ENCODE data around the gene TMC1.

The TMC1 gene

GRCh38 chr9:72618811-72619210, 97.4 kb downstream of the TMC1 start:
- DNase-seq, result no peak

GRCh38 chr9:72622186-72622585, 100.8 kb downstream of the TMC1 start:
- DNase-seq, result no peak

GRCh38 chr9:72623156-72623555, 101.7 kb downstream of the TMC1 start:
- DNase-seq, result no peak

GRCh38 chr9:72627147-72627546, 105.7 kb downstream of the TMC1 start:
- no peak for DNase-seq

DNA sequence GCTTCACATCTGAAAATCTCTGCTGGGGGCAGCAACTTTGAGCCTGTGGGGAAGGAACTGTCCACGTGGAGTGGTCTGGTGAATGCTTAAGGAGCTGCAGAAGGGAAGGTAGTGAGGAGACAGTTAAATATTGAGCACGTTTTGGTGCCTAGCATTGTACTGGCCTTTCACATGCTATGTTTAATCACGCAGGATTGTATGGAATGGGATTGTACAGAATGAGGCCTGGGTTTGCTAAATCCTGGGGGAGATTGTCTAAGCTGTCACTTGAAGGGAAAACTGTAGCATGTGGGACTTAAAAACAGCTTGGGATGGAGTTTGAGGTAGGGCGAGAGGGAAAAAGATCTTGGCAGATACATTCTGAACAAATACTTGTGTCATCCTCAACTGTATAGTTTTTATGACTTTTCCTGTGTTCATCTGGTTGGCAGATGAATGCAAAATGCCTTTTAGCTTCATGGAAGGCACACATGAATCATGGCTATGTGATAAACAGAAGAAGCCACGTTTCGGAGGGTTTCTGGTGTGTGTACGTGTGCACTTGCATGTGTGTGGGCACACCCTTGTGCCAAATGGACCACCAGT, 106.6 kb downstream of the TMC1 start:
- no peak for DNase-seq

DNA sequence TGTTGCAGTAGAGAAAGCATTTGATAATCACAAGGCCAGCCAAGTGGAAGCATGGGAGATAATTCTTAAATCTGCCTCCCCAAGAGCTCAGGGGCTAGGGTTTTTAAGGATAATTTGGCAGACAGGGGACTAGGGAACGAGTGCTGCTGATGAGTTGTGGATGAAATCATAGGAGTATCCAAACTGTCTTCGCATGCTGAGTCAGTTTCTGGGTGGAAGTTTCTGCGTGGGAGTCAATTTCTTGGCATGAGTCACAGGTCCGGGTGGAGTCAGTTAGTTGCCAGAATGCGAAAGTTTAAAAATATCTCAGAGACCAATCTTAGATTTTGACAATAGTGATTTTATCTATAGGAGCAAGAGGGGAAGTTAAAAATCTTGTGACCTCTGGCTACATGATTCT, 112.6 kb downstream of the TMC1 start:
- DNase-seq, result no peak

- no peak for DNase-seq
These were observed 113.8 kb downstream of the TMC1 start for GRCh38 chr9:72635197-72635596.

DNA sequence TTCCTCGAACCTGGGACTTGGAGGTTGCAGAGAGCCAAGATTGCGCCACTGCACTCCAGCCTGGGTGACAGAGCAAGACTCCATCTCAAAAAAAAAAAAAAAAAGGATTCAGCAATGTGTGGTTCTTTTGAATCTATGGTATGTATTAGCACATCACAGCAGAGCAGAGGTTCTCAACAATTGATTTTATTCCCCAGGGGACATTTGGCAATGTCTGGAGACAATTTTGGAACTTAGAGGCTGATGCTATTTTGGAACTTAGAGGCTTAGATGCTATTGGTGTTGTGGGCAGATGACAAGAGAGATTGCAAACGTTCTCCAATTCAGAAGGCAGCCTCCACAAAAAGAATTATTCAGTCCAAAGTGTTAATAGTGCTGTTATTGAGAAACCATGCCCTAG, 115.2 kb downstream of the TMC1 start:
- DNase-seq, result no peak

DNA sequence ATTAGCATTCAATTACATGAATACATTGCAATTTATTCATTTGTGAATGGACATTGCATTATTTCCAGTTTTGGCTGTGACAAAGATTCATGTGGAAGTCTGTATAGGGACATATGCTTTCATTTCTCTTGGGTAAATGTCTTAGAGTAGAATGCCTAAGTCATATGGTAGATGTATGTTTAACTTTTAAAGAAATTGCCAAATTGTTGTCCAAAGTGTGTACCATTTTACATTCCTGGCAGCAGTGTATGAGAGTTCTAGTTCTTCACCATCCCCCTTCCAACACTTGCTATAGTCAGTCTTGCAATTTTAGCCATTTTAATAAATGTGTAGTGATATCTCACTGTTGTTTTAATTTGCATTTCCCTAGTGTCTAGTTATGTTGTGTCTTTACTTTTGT, 122.2 kb downstream of the TMC1 start:
- DNase-seq, result no peak

DNA sequence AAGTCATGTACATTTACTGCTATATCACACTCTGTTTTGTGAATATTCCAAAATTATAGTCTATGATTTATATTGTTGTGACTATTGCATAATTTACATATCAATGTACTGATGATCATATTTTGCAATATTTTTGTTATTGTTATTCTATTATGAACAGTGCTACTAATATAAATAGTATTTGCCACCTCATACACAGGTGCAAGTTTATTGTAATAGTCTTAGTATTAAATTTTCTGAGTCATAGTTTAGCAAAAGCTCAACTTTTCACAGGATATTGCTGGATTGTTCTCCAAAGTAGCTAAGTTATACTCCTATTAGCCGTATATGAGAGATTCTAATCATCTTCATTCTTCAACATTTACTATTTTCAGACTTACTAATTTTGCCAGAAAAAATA, 124.7 kb downstream of the TMC1 start:
- no peak for DNase-seq

- DNase-seq, result no peak
These were observed 127.1 kb downstream of the TMC1 start for GRCh38 chr9:72648324-72649126.

DNA sequence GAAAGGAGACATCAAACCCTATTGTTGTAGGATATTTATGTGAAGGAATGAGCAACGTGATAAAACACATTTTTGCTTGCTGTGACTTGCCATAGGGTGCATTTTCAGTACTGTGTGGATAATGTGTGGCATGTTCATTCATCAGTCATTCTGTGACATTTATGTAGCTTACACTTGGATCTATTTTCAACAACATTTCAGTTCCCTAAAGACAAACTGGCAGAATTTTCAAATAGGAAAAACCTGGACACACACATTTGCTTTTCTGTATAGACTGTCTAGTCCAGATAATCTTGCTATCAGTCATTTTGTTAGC, 127.7 kb downstream of the TMC1 start:
- no peak for DNase-seq

DNA sequence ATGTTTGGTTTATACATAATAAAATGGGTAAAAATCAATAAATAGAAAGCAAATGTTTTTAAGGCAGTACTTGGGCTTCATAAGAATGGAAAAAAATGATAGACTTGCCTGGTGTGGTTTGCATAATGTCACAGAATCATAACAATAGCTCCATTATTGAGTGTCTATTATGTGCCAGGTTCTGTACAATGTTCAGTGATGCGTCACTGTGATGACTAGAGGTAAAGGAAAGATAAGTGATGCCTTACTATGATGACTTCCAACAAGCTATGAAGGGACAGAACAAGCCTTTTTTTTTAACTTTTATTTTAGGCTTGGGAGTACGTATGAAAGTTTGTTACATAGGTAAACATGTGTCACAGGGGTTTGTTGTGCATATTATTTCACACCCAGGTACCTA, 128.8 kb downstream of the TMC1 start:
- DNase-seq, result no peak

GRCh38 chr9:72656021-72656420, 134.6 kb downstream of the TMC1 start:
- no peak for DNase-seq

DNA sequence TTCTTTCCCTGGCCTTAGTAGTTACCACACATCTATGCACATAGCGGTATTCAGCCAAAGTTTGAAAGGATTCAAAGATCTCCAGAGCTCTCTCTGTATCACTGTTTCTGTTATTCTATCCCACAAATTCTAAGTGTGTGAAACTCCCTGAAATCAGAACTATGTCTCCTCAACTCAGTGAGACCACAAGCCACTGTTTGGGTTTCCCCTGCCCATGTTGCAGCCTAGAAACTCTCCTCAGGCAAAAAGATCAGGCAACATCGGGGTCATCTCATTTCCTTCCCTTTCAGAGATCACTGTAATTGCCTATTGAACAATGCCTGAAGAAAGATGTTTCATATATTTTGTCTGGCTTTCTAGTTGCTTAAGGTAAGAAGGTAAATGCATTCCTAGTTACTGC, 135.6 kb downstream of the TMC1 start:
- no peak for DNase-seq

DNA sequence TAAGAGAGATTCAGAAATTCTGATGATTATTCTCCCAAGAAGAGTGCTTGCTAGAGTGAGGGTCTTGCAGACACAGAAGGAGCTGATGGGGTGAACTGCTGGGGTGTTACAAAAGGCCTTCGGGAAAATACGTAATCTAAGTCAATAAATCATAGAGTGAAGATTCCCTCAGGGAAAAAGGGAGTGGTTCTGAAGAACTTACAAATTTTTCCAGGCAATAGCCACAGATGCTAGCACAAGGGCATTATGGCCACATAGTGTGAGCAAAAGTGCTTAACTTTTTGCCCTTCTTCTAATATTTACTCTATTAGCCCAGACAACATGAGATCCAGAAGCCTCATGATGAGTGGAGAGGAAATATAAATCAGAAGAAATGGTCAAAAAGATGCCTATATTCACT, 137.3 kb downstream of the TMC1 start:
- DNase-seq, result no peak

DNA sequence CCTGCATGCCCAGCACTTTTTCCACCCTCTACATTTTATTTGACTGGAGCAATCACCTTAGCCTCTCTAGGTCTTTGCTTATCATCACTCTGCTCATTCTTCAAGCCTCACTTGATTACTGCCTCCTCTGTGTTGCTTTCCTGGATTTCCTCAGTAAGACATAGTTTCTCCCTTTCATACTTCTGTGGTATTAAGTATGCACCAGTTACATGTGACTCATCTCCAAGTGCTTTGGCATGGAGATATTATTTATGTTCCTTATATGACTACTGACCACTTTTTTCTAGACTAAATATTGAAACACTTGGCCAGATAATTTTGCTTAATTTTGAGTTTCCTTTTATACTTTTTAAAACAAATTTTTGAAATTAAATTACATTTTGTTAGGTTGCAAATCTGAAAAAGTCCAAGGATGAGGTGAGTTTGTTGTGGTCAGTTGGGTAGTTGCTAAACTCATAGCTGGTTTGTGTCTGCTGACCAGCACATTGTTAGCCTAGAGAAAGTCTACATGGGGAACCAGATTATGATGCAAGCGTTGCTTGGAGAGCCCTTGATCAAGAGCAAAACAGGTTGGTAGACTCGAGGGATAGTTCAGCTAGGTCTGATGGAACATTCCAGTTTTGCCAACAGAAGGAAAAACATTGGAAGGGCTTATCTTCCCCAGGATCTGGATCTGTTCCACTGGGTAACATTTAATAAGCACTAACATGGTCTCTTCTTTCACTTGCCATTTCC, 140.2 kb downstream of the TMC1 start:
- DNase-seq, result no peak

DNA sequence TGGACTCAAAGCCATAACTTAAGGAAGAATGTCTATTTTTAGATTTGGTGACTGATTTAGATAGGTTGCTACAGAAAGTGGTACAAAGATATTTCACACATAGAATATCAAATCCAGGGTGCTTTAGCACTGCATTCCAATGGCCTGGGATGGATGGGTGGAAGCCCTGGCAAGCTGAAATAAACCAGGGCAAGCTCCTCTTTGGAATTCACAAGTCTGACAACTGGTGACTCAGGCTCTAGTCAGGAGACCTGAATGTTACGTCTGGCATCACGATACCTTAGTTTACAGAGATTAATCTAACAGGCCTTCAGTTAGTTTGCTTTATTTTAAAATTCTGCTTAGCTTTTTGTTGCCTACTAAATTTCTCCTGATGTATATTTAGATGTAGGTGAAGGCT, 144.0 kb downstream of the TMC1 start:
- DNase-seq, result no peak

GRCh38 chr9:72667181-72667580, 145.8 kb downstream of the TMC1 start:
- no peak for DNase-seq

DNA sequence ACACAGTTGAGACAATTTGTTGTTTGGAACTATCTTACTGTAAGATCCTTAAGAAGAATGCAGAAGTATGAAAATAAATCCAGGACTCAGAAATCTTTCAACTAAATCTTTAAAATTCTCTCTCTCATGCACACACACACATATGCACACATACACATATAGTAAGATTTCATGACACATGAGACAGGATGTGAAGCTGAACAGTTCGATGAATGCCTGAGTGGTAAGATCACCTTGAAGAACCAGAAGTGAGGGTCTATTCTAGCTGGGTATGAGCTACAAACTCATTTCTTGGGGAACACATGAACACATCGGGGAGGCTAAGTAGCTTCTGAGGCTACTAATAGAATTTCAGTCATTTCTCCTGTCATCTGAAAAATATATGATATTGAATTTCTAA, 153.6 kb downstream of the TMC1 start:
- DNase-seq, result no peak

- DNase-seq, result peak; percentile 93
These were observed 154.2 kb downstream of the TMC1 start for GRCh38 chr9:72675586-72675985.

GRCh38 chr9:72680593-72681282, 159.3 kb downstream of the TMC1 start:
- DNase-seq, result peak; percentile 14

- peak; percentile 56 for DNase-seq
These were observed 159.8 kb downstream of the TMC1 start for GRCh38 chr9:72681283-72681630.

- DNase-seq, result no peak
These were observed 163.2 kb downstream of the TMC1 start for GRCh38 chr9:72684615-72685014.
